Measurements from ENCODE around the gene ADAMTS19. TPM values are rescaled to one million over a fixed set of nuclear protein-coding genes. Genes with fewer than 3 reads are reported as not detected.

The ADAMTS19 gene
- total RNA-seq, 1 donor from 2014 or later = not detected

DNA sequence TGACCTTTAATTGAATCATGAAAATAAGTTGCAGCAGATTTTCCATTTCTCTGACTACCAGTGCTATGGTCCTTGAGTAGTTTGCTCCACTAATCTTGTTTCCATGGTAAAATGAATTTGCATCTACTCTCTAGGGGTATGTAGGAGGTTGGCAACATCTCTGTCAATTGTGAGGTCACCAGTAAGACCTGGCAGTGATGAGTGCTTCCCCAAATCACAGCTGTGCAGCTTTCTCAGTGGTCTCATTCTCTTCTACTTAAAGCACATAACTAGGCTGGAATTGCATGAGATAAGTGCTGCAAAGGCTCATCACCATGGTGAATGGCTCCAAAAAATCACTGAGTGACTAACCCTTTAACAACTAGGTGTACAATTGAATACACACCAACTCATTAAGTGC lies 36.3 kb downstream of the ADAMTS19 start:
- Mint-ChIP-seq H3K9me3 (no peaks in the 10 kb centered on the region), H3K4me1 (ENCODE audit: low read depth) (no peaks in the 10 kb centered on the region), H3K4me3 (ENCODE audit: low read depth) (no peak overlapping the region), H3K27ac (no peak overlapping the region), H3K27me3 (ENCODE audit: low read depth) (no peaks in the 10 kb centered on the region), H3K36me3 (ENCODE audit: low read depth) (no peaks in the 10 kb centered on the region)
- intact Hi-C loops (cut with micrococcal nuclease) = no loop called here
- DNase-seq (ENCODE audit: low spot score) = no peak

DNA sequence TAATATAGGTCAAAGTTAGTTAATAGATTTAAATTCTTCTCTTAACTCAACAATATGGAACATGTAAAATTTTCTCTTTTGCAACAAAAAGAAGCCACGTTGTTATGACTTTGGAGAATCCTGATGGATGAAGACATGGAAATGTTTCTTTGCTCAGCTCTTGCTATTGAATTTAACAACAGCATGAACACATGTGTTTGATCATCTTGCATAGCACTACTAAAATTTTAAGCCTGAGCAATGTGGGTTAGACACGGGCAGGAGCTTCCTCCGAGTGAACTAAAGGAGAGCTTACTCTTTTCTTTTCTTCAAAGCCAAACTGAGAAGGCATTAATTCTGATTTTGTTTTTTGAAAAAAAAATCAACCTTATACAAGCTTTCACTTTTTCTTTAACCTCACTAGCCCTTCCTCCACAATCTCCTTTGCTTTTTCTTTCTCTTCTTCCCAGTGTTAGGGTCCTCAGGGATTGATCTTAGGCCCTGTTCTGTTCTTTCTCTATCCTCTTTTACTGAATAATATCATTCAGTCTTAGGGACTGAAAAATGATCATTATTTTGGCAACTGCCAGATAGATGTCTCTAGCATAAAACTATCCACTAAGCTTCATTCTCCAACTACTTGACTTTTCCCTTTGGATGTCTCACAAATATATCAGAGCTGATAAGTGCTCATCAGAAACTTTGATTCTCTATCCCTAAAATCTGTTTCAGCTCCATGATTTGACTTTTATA lies 36.9 kb downstream of the ADAMTS19 start:
- Mint-ChIP-seq H3K4me1 (ENCODE audit: low read depth) (no peaks in the 10 kb centered on the region), H3K9me3 (no peaks in the 10 kb centered on the region), H3K36me3 (ENCODE audit: low read depth) (no peaks in the 10 kb centered on the region), H3K4me3 (ENCODE audit: low read depth) (no peak overlapping the region), H3K27me3 (ENCODE audit: low read depth) (no peaks in the 10 kb centered on the region), H3K27ac (no peak overlapping the region)
- intact Hi-C loops (cut with micrococcal nuclease) = no loop called here
- DNase-seq (ENCODE audit: low spot score) = no peak

DNA sequence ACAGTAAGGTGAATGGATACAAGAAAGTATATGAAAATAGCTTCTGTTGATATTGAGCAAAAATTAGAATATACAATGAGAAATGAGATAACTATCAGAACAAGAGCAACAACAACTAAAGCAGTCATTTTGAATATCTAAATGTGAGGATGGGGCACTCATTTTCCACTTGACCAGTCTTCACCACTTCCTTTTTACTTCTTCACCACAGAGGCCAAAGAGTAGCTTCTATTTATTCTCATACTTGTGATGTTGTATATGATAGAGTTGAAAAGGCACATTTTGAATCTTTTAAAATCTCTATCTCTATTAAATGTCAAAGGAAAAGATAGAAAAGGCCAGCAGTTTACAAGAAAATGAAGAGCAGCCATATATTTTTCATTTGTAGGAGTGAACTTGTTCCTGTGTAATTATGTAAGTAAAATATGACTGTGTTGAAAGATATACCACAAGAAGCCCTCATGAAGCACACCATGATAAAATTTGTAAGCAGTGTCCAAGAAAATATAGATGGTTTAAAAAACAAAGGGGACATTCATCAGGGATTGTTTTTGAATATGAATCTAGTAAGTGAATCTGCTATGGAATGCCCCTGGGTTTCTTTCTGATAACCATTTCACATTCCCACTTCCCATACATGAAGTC lies 39.2 kb downstream of the ADAMTS19 start:
- Mint-ChIP-seq H3K9me3 (no peaks in the 10 kb centered on the region), H3K4me1 (ENCODE audit: low read depth) (no peaks in the 10 kb centered on the region), H3K27me3 (ENCODE audit: low read depth) (no peaks in the 10 kb centered on the region), H3K4me3 (ENCODE audit: low read depth) (no peak overlapping the region), H3K27ac (no peak overlapping the region), H3K36me3 (ENCODE audit: low read depth) (no peaks in the 10 kb centered on the region)
- no peak for DNase-seq (ENCODE audit: low spot score)
- intact Hi-C loops (cut with micrococcal nuclease) = no loop called here

DNA sequence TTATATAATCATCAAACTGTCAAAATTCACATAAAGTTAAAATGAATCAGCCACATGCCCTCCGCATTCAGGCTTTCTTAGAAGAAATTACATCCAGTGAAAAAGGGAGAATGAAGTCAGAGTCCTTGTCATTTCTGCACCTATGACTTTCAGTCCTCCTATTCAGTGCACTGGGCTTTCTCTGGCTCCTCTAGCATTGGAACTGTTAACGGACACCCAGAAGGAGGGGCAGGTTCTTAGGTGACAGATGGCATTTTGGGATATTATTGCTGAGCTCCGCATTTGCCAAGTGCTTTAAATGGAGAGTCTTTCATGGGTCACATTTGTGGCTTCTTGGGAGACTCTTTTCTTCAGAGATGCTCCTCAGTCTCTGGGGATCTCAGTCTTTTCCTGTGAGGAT lies 40.0 kb downstream of the ADAMTS19 start:
- H3K36me3 Mint-ChIP-seq (ENCODE audit: low read depth) = no peaks in the 10 kb centered on the region
- no peak overlapping the region for H3K27ac Mint-ChIP-seq
- no peaks in the 10 kb centered on the region for H3K27me3 Mint-ChIP-seq (ENCODE audit: low read depth)
- H3K4me3 Mint-ChIP-seq (ENCODE audit: low read depth) = no peak overlapping the region
- intact Hi-C loops (cut with micrococcal nuclease) = no loop called here
- DNase-seq (ENCODE audit: low spot score) = no peak
- no peaks in the 10 kb centered on the region for H3K4me1 Mint-ChIP-seq (ENCODE audit: low read depth)
- H3K9me3 Mint-ChIP-seq = no peaks in the 10 kb centered on the region

DNA sequence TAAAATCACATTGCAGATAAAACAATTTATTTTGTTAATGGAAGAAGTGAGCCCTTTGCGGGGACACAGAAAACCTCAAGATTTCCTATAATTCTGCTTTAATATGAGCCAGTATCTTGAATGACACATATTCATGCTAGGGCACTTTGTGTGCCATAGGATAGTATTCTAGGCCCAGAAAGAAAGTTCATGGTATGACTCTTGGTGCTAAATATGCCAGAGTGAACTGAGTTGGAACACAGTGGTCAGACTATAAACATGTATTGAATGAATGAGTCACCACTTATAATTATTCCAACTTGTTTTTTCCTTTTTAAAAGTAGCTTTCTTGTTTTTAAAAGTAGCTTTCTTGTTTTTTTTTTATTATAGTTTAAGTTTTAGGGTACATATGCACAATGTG lies 46.0 kb downstream of the ADAMTS19 start:
- H3K9me3 Mint-ChIP-seq = no peaks in the 10 kb centered on the region
- H3K27me3 Mint-ChIP-seq (ENCODE audit: low read depth) = no peaks in the 10 kb centered on the region
- H3K36me3 Mint-ChIP-seq (ENCODE audit: low read depth) = no peaks in the 10 kb centered on the region
- no peak for DNase-seq (ENCODE audit: low spot score)
- H3K4me1 Mint-ChIP-seq (ENCODE audit: low read depth) = no peaks in the 10 kb centered on the region
- intact Hi-C loops (cut with micrococcal nuclease) = no loop called here
- no peak overlapping the region for H3K4me3 Mint-ChIP-seq (ENCODE audit: low read depth)
- H3K27ac Mint-ChIP-seq = no peak overlapping the region

DNA sequence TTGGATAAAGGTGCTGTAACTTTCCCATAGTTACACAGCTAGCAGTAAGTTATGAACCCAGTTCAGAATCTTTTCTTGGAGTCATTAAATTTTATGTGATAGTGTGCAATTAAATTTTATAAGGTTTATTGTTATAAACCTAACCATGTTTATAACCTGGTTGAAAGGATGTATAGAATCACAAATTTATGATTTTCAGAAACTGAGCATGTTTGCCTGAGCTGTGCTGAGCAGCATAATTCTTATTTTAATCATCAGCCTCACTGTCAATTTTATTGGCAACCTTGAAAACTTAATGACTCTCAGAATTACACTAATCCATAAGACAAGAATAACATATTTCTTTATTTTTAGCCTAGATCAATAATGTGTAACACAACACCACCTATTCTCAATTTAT lies 46.9 kb downstream of the ADAMTS19 start:
- H3K4me3 Mint-ChIP-seq (ENCODE audit: low read depth) = no peak overlapping the region

DNA sequence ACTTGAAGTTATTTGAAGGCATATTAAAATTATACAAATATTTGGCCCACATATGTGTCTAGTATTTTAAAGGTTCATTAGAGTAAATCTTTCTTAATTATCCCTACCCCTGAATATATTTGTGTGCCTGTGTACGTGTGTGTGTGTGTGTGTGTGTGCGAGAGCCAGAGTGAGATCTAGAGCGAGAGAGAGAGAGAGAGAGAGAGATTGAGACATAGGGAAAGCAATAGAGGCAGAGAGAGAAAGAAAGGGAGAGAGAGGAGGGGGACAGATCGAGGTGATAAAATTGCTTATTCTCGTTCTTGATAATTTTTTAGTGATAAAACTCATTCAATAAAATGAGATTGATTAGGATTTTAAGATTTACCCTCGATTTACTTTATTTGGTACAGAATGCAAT lies 47.4 kb downstream of the ADAMTS19 start:
- Mint-ChIP-seq H3K4me3 (ENCODE audit: low read depth) (no peak overlapping the region), H3K36me3 (ENCODE audit: low read depth) (no peaks in the 10 kb centered on the region), H3K9me3 (no peaks in the 10 kb centered on the region), H3K27ac (no peak overlapping the region), H3K4me1 (ENCODE audit: low read depth) (no peaks in the 10 kb centered on the region), H3K27me3 (ENCODE audit: low read depth) (no peaks in the 10 kb centered on the region)
- intact Hi-C loops (cut with micrococcal nuclease) = no loop called here
- no peak for DNase-seq (ENCODE audit: low spot score)

More for the DNA sequence above, 46.9 kb downstream of the ADAMTS19 start:
- Mint-ChIP-seq H3K27me3 (ENCODE audit: low read depth) (no peaks in the 10 kb centered on the region), H3K27ac (no peak overlapping the region), H3K4me1 (ENCODE audit: low read depth) (no peaks in the 10 kb centered on the region), H3K36me3 (ENCODE audit: low read depth) (no peaks in the 10 kb centered on the region), H3K9me3 (no peaks in the 10 kb centered on the region)
- no peak for DNase-seq (ENCODE audit: low spot score)
- intact Hi-C loops (cut with micrococcal nuclease) = no loop called here

DNA sequence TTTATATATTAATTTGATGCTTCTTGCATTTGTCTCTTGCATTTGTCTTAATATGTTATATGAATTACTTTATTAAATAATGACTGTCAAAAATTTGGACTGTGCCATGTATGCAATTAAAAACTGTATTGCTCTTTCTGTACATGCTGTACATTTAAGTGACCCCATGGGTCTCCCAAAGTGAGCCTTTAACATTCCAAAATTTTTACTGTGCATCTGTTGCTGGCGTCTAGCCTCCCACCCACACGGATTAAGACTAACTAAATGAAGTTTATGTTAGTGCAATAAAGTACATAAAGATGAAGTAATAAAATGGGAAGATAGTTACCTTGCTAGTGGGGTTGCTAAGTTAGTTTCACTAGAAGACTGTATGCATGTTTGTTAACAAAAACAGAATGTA lies 48.5 kb downstream of the ADAMTS19 start:
- H3K4me1 Mint-ChIP-seq (ENCODE audit: low read depth) = no peaks in the 10 kb centered on the region
- H3K9me3 Mint-ChIP-seq = no peaks in the 10 kb centered on the region

DNA sequence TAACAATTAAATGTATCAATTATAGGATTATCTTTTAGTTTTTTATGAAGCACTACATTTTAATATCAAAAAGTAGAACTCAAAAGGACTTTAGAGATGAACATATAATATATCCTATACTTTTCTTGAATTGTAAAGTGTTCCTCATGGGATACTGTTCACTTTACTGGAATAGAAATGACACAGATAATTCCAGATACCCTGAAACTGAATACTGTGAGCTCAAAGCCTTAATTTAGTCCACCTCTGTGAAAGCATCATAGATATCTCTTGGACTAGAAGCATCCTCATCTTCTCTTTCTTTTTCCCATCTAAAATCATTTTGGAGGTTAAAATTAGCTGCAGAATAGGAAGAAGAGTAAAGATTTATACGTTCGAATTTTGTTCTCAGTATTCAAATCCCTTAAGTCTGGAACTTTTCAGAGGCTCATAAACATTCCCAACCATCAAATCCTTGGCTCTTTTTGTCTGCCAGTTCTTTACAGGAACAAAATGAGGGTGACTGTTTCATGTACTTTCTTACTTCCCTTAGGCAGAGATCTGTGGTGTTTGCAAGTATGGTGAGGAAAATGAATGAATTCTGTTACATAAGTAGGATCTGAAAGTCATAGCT lies 49.4 kb downstream of the ADAMTS19 start:
- no peak for DNase-seq (ENCODE audit: low spot score)
- Mint-ChIP-seq H3K4me3 (ENCODE audit: low read depth) (no peak overlapping the region), H3K9me3 (no peaks in the 10 kb centered on the region), H3K36me3 (ENCODE audit: low read depth) (no peaks in the 10 kb centered on the region), H3K27me3 (ENCODE audit: low read depth) (no peaks in the 10 kb centered on the region), H3K4me1 (ENCODE audit: low read depth) (no peaks in the 10 kb centered on the region), H3K27ac (no peak overlapping the region)
- intact Hi-C loops (cut with micrococcal nuclease) = no loop called here

More for the DNA sequence above, 48.5 kb downstream of the ADAMTS19 start:
- H3K4me3 Mint-ChIP-seq (ENCODE audit: low read depth) = no peak overlapping the region
- H3K36me3 Mint-ChIP-seq (ENCODE audit: low read depth) = no peaks in the 10 kb centered on the region
- no peaks in the 10 kb centered on the region for H3K27me3 Mint-ChIP-seq (ENCODE audit: low read depth)
- H3K27ac Mint-ChIP-seq = no peak overlapping the region
- intact Hi-C loops (cut with micrococcal nuclease) = no loop called here
- no peak for DNase-seq (ENCODE audit: low spot score)

DNA sequence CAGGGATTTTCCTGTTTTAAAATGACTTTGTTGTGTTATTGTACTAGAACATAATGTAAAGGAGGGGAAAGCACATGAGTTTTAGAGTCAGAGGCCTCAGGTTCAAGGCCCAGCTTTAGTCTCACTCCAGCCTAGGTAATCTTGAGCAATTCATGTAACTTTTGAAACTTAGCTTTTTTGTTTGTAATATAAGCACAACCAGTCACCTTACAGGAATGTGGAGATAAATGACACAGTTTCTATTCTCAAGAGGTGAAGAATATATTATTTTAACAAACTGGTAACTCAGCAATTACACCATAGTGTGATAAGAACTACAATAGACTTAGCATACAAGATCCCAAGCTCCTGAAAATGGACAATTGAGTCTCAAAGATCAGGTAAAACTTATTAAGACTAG lies 51.2 kb downstream of the ADAMTS19 start:
- H3K36me3 Mint-ChIP-seq (ENCODE audit: low read depth) = no peaks in the 10 kb centered on the region
- no peaks in the 10 kb centered on the region for H3K9me3 Mint-ChIP-seq
- intact Hi-C loops (cut with micrococcal nuclease) = no loop called here

DNA sequence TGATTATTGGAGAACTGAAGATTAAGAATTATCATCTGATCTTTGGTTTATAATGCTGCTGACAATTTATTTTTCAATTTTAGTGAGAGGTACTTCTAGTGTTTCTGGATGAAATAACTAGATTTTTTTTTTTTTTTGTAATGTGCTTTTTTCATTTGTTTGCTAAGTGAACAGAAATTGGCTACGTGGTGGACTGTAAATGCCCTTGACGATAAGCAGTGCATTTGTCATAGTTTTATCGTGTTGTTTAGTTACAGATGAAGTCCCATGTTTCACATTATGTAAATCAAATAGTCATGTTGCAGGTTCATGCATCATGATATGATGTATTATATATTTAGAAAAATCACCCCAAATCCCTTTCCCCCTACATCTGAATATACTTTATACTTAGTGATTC lies 81.0 kb downstream of the ADAMTS19 start:
- Mint-ChIP-seq H3K9me3 (no peaks in the 10 kb centered on the region), H3K36me3 (ENCODE audit: low read depth) (no peaks in the 10 kb centered on the region), H3K27ac (no peak overlapping the region), H3K27me3 (ENCODE audit: low read depth) (no peaks in the 10 kb centered on the region), H3K4me1 (ENCODE audit: low read depth) (no peaks in the 10 kb centered on the region), H3K4me3 (ENCODE audit: low read depth) (no peak overlapping the region)
- intact Hi-C loops (cut with micrococcal nuclease) = no loop called here
- no peak for DNase-seq (ENCODE audit: low spot score)

More for the DNA sequence above, 51.2 kb downstream of the ADAMTS19 start:
- no peak overlapping the region for H3K27ac Mint-ChIP-seq
- DNase-seq (ENCODE audit: low spot score) = no peak
- H3K4me3 Mint-ChIP-seq (ENCODE audit: low read depth) = no peak overlapping the region
- H3K4me1 Mint-ChIP-seq (ENCODE audit: low read depth) = no peaks in the 10 kb centered on the region
- H3K27me3 Mint-ChIP-seq (ENCODE audit: low read depth) = no peaks in the 10 kb centered on the region

DNA sequence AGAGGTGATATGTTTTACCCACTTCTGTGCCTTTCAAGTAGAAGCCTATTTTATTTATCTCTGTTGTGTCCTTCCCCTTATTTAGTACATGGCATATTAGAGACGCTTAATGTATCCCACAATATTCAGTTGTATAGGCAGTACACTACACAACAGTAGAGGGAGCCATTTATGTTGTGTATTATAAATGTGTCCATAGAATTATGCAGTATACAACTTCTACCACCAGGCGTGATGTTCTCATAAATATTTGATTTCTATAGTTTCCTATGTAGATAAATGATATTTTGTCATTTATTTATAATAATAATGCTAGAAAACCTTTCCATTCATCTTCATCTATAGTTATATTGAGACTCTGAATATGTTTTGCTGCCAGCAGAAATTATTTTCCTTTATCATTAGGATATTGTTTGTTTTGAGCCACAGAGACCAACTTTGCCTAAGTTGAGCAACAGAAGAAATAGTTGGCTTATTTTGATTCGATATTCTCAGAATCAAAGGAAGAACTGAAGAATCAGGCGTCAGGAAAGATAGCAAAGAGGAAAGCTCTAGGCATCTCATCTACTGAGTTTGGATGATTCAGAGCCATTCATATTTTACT lies 81.7 kb downstream of the ADAMTS19 start:
- Mint-ChIP-seq H3K27me3 (ENCODE audit: low read depth) (no peaks in the 10 kb centered on the region), H3K9me3 (peaks cover 4% of the 10 kb centered on the region), H3K36me3 (ENCODE audit: low read depth) (no peaks in the 10 kb centered on the region), H3K27ac (no peak overlapping the region), H3K4me1 (ENCODE audit: low read depth) (no peaks in the 10 kb centered on the region), H3K4me3 (ENCODE audit: low read depth) (no peak overlapping the region)
- DNase-seq (ENCODE audit: low spot score) = no peak
- intact Hi-C loops (cut with micrococcal nuclease) = no loop called here

DNA sequence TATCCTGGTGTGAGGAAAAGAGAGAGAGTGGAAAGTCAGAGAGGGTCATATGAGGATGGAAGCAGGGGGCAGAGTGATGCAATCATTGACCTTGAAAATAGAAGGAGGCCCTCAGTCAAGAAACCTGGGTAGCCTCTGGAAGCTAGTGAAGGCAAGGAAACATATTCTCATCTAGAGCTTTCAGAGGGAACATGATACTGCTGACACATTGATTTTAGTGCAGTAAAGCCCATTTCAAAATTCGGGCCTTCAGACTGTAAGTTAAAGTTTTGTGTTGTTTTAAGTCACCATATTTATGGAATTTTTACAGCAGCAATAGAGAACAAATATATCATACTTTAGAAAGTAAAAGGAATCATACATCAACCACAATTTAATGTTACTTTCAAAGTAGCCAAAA lies 87.0 kb downstream of the ADAMTS19 start:
- Mint-ChIP-seq H3K36me3 (ENCODE audit: low read depth) (no peaks in the 10 kb centered on the region), H3K9me3 (peaks cover 10% of the 10 kb centered on the region), H3K27me3 (ENCODE audit: low read depth) (no peaks in the 10 kb centered on the region), H3K27ac (no peak overlapping the region), H3K4me3 (ENCODE audit: low read depth) (no peak overlapping the region), H3K4me1 (ENCODE audit: low read depth) (no peaks in the 10 kb centered on the region)
- intact Hi-C loops (cut with micrococcal nuclease) = no loop called here
- DNase-seq (ENCODE audit: low spot score) = no peak

Data from activated T-helper 2 cell treated with anti-CD3 and anti-CD28 coated beads, Interferon-gamma antibody, Interleukin-2, Interleukin-4, amounts not matched to agents 10 μg/mL and 5 μg/mL and 100 μg/mL, durations not matched to agents 14 hours and 24 hours and 36 hours (primary cell).